Activated T-helper 17 cell treated with anti-CD3 and anti-CD28 coated beads, Interleukin-2, amount 50 U/mL, for 72 hours (primary cell): ENCODE measurements around the gene UBIAD1. TPM values are rescaled to one million over a fixed set of nuclear protein-coding genes. Genes with fewer than 3 reads are reported as not detected.
A peak's percentile ranks its signal among the peaks of the same experiment; 100 is the strongest.
"Not testable (repeated sequence)": the region's sequence is repeated elsewhere in the genome, so short reads cannot be mapped to it uniquely, and the experiment has no call there.

Source experiments
- ATAC-seq: fragments of 150-1000 bp; cut with Tn5 transposase; replicated peaks from 2 replicates; pipeline ENCODE4 v1.10.0; 2021; ENCODE audit warnings: mild to moderate bottlenecking, moderate library complexity
- H3K27ac Mint-ChIP-seq: one replicate; pipeline ENCODE4 v1.8.0; 2022; ENCODE audit warnings: mixed read lengths
- H3K27me3 Mint-ChIP-seq: one replicate; pipeline ENCODE4 v1.8.0; 2022; ENCODE audit warnings: mixed read lengths
- H3K36me3 Mint-ChIP-seq: one replicate; pipeline ENCODE4 v1.8.0; 2022; ENCODE audit warnings: low read depth, mild to moderate bottlenecking, mixed read lengths
- H3K4me1 Mint-ChIP-seq: one replicate; pipeline ENCODE4 v1.8.0; 2022; ENCODE audit warnings: mixed read lengths
- H3K4me3 Mint-ChIP-seq: one replicate; pipeline ENCODE4 v1.8.0; 2022; ENCODE audit warnings: mild to moderate bottlenecking, mixed read lengths
- H3K9me3 Mint-ChIP-seq: one replicate; pipeline ENCODE4 v1.8.0; 2022; ENCODE audit warnings: mixed read lengths
- total RNA-seq, 2 donors: library from RNA; stranded (reverse); gene quantifications; one replicate each; pipeline ENCODE4 v1.2.3, GENCODE V29; 2022

Gene UBIAD1
- total RNA-seq, 2 donors from 2014 or later = 17.8 to 43.8 TPM

- Mint-ChIP-seq H3K9me3 (no peaks in the 10 kb centered on the region), H3K4me1 (peaks cover 30% of the 10 kb centered on the region), H3K36me3 (peaks cover 72% of the 10 kb centered on the region), H3K27ac (no peak overlapping the region), H3K4me3 (no peak overlapping the region), H3K27me3 (no peaks in the 10 kb centered on the region)
- ATAC-seq = no peak
These were observed 16.1 kb downstream of the UBIAD1 start for GRCh38 chr1:11289064-11289463.

GRCh38 chr1:11291049-11291448, 18.1 kb downstream of the UBIAD1 start:
- Mint-ChIP-seq H3K27ac (peak overlapping the region; percentile 81), H3K27me3 (no peaks in the 10 kb centered on the region), H3K4me1 (peaks cover 25% of the 10 kb centered on the region), H3K9me3 (no peaks in the 10 kb centered on the region), H3K36me3 (peaks cover 65% of the 10 kb centered on the region), H3K4me3 (peak overlapping the region; percentile 26)
- no peak for ATAC-seq

- Mint-ChIP-seq H3K27ac (no peak overlapping the region), H3K27me3 (no peaks in the 10 kb centered on the region), H3K4me3 (no peak overlapping the region), H3K9me3 (no peaks in the 10 kb centered on the region), H3K36me3 (peaks cover 44% of the 10 kb centered on the region), H3K4me1 (peaks cover 30% of the 10 kb centered on the region)
- ATAC-seq = no peak
These were observed 20.9 kb downstream of the UBIAD1 start for GRCh38 chr1:11293856-11294255.

- Mint-ChIP-seq H3K27ac (peak overlapping the region; percentile 84), H3K9me3 (no peaks in the 10 kb centered on the region), H3K36me3 (peaks cover 33% of the 10 kb centered on the region), H3K27me3 (no peaks in the 10 kb centered on the region), H3K4me1 (peaks cover 30% of the 10 kb centered on the region), H3K4me3 (peak overlapping the region; percentile 39)
- ATAC-seq = no peak
These were observed 22.0 kb downstream of the UBIAD1 start for GRCh38 chr1:11294951-11295350.

GRCh38 chr1:11295905-11296304, 22.9 kb downstream of the UBIAD1 start:
- no peak for ATAC-seq
- Mint-ChIP-seq H3K27me3 (no peaks in the 10 kb centered on the region), H3K4me3 (no peak overlapping the region), H3K4me1 (peaks cover 29% of the 10 kb centered on the region), H3K27ac (no peak overlapping the region), H3K36me3 (peaks cover 23% of the 10 kb centered on the region), H3K9me3 (no peaks in the 10 kb centered on the region)

GRCh38 chr1:11297774-11298173, 24.8 kb downstream of the UBIAD1 start:
- H3K4me3 Mint-ChIP-seq, ATAC-seq, H3K9me3 Mint-ChIP-seq, H3K36me3 Mint-ChIP-seq, H3K27me3 Mint-ChIP-seq, H3K27ac Mint-ChIP-seq: not testable (repeated sequence)
- H3K4me1 Mint-ChIP-seq = peaks cover 16% of the 10 kb centered on the region

- peaks cover 16% of the 10 kb centered on the region for H3K4me1 Mint-ChIP-seq
- peak overlapping the region; percentile 20 for H3K4me3 Mint-ChIP-seq
- H3K27me3 Mint-ChIP-seq = no peaks in the 10 kb centered on the region
- no peaks in the 10 kb centered on the region for H3K9me3 Mint-ChIP-seq
- H3K36me3 Mint-ChIP-seq = peaks cover 9% of the 10 kb centered on the region
- H3K27ac Mint-ChIP-seq = peak overlapping the region; percentile 20
- ATAC-seq = no peak
These were observed 25.6 kb downstream of the UBIAD1 start for GRCh38 chr1:11298390-11299224.

GRCh38 chr1:11299225-11299574, 26.2 kb downstream of the UBIAD1 start:
- ATAC-seq = peak; percentile 73
- no peaks in the 10 kb centered on the region for H3K27me3 Mint-ChIP-seq
- H3K4me3 Mint-ChIP-seq = peak overlapping the region; percentile 20
- peaks cover 16% of the 10 kb centered on the region for H3K4me1 Mint-ChIP-seq
- H3K27ac Mint-ChIP-seq = peak overlapping the region; percentile 20
- H3K9me3 Mint-ChIP-seq = no peaks in the 10 kb centered on the region
- H3K36me3 Mint-ChIP-seq = peaks cover 9% of the 10 kb centered on the region

- no peak for ATAC-seq
- H3K27me3 Mint-ChIP-seq = no peaks in the 10 kb centered on the region
- H3K36me3 Mint-ChIP-seq = no peaks in the 10 kb centered on the region
- H3K4me3 Mint-ChIP-seq = no peak overlapping the region
- H3K4me1 Mint-ChIP-seq = peaks cover 5% of the 10 kb centered on the region
- H3K27ac Mint-ChIP-seq = no peak overlapping the region
- H3K9me3 Mint-ChIP-seq = no peaks in the 10 kb centered on the region
These were observed 28.6 kb downstream of the UBIAD1 start for GRCh38 chr1:11301601-11302000.

- Mint-ChIP-seq H3K4me1 (no peaks in the 10 kb centered on the region), H3K9me3 (no peaks in the 10 kb centered on the region)
- ATAC-seq = no peak
These were observed 29.4 kb downstream of the UBIAD1 start for GRCh38 chr1:11302366-11302765.

GRCh38 chr1:11305516-11305915, 32.5 kb downstream of the UBIAD1 start:
- not testable (repeated sequence) for H3K4me3 Mint-ChIP-seq, H3K9me3 Mint-ChIP-seq, H3K36me3 Mint-ChIP-seq, ATAC-seq, H3K27me3 Mint-ChIP-seq, H3K4me1 Mint-ChIP-seq, H3K27ac Mint-ChIP-seq

More at GRCh38 chr1:11302366-11302765, 29.4 kb downstream of the UBIAD1 start:
- Mint-ChIP-seq H3K4me3 (no peak overlapping the region), H3K27ac (no peak overlapping the region), H3K27me3 (no peaks in the 10 kb centered on the region), H3K36me3 (no peaks in the 10 kb centered on the region)

GRCh38 chr1:11307852-11308251, 34.9 kb downstream of the UBIAD1 start:
- Mint-ChIP-seq H3K27ac (no peak overlapping the region), H3K4me3 (no peak overlapping the region), H3K36me3 (no peaks in the 10 kb centered on the region), H3K27me3 (no peaks in the 10 kb centered on the region), H3K9me3 (no peaks in the 10 kb centered on the region), H3K4me1 (peaks cover 6% of the 10 kb centered on the region)
- ATAC-seq = no peak

GRCh38 chr1:11308699-11309224, 35.8 kb downstream of the UBIAD1 start:
- no peak for ATAC-seq
- Mint-ChIP-seq H3K9me3 (no peaks in the 10 kb centered on the region), H3K4me1 (peaks cover 6% of the 10 kb centered on the region), H3K27ac (no peak overlapping the region), H3K4me3 (no peak overlapping the region), H3K27me3 (no peaks in the 10 kb centered on the region), H3K36me3 (no peaks in the 10 kb centered on the region)

- ATAC-seq = no peak
- Mint-ChIP-seq H3K4me3 (no peak overlapping the region), H3K36me3 (no peaks in the 10 kb centered on the region), H3K4me1 (peaks cover 6% of the 10 kb centered on the region), H3K27me3 (no peaks in the 10 kb centered on the region), H3K27ac (no peak overlapping the region), H3K9me3 (no peaks in the 10 kb centered on the region)
These were observed 36.4 kb downstream of the UBIAD1 start for GRCh38 chr1:11309385-11309784.
